Activated naive CD8-positive, alpha-beta T cell treated with anti-CD3 and anti-CD28 coated beads, Interleukin-2, amount 10 ng/mL, durations not matched to agents 7 days and 5 days (primary cell): Measurements from ENCODE around the gene PLOD2. TPM values are rescaled to one million over a fixed set of nuclear protein-coding genes. Genes with fewer than 3 reads are reported as not detected.
"Not testable (repeated sequence)": the region's sequence is repeated elsewhere in the genome, so short reads cannot be mapped to it uniquely, and the experiment has no call there.

Experiments used
- ATAC-seq: fragments of 150-1000 bp; cut with Tn5 transposase; one replicate; pipeline ENCODE4 v1.10.0; 2021; ENCODE audit warnings: low read depth, moderate library complexity
- POLR2A ChIA-PET: fragments of 350-600 bp; sonication (Branson Sonifier 250); formaldehyde crosslinking; loops from one replicate; lab custom pipeline; 2021; ENCODE audit warnings: antibody characterized with exemption; lab: Charles Lee
- DNase-seq: peaks from one replicate; pipeline ENCODE4 v3.0.0; 2021
- H3K27ac Mint-ChIP-seq: one replicate; pipeline ENCODE4 v1.8.0; 2022; ENCODE audit warnings: mild to moderate bottlenecking, mixed read lengths
- H3K27me3 Mint-ChIP-seq: one replicate; pipeline ENCODE4 v1.8.0; 2022; ENCODE audit warnings: mild to moderate bottlenecking, moderate library complexity, mixed read lengths
- H3K36me3 Mint-ChIP-seq: one replicate; pipeline ENCODE4 v1.8.0; 2021; ENCODE audit warnings: mild to moderate bottlenecking, mixed read lengths
- H3K4me1 Mint-ChIP-seq: one replicate; pipeline ENCODE4 v1.8.0; 2021; ENCODE audit warnings: mixed read lengths
- H3K4me3 Mint-ChIP-seq: one replicate; pipeline ENCODE4 v1.8.0; 2022; ENCODE audit warnings: mild to moderate bottlenecking, moderate library complexity, mixed read lengths
- H3K9me3 Mint-ChIP-seq: one replicate; pipeline ENCODE4 v1.8.0; 2021; ENCODE audit warnings: mixed read lengths
- total RNA-seq, 2 experiments: library from RNA; stranded (reverse); gene quantifications; one replicate each; pipeline ENCODE4 v1.2.3, GENCODE V29; 2021

PLOD2 gene
- total RNA-seq, 2 experiments from 2014 or later, result 0.14 to 0.42 TPM

- H3K9me3 Mint-ChIP-seq, result peaks cover 4% of the 10 kb centered on the region
- no peaks in the 10 kb centered on the region for H3K36me3 Mint-ChIP-seq
- no peaks in the 10 kb centered on the region for H3K4me1 Mint-ChIP-seq
- H3K4me3 Mint-ChIP-seq, result no peak overlapping the region
- POLR2A ChIA-PET, result no interaction called here
- no peaks in the 10 kb centered on the region for H3K27me3 Mint-ChIP-seq
- H3K27ac Mint-ChIP-seq, result no peak overlapping the region
- DNase-seq, result no peak
- no peak for ATAC-seq
These were observed 36.7 kb downstream of the PLOD2 start for GRCh38 chr3:146124126-146124801.

- H3K27ac Mint-ChIP-seq, result no peak overlapping the region
- H3K4me1 Mint-ChIP-seq, result no peaks in the 10 kb centered on the region
- peaks cover 12% of the 10 kb centered on the region for H3K9me3 Mint-ChIP-seq
- POLR2A ChIA-PET, result no interaction called here
- no peak overlapping the region for H3K4me3 Mint-ChIP-seq
- no peak for ATAC-seq
- no peak for DNase-seq
- H3K36me3 Mint-ChIP-seq, result no peaks in the 10 kb centered on the region
- H3K27me3 Mint-ChIP-seq, result no peaks in the 10 kb centered on the region
These were observed 43.3 kb downstream of the PLOD2 start for GRCh38 chr3:146117406-146118285.

DNA sequence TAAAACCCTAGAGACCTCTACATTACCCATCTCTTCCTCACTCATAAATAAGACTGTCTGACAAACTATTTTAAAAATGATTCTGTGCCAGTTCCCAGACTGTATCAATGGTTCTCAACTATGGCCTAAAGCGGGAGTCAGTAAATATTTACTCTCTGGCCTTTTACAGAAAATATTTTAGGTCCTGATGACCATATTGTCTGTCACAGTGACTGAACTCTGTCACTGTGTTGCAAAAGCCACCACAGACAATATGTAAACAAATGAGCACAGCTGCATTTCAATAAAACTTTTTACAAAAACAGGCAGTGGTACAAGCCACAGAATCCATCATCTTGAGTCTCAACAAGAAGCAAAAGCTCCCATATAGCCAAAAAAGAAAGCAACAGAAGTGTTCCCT, 45.4 kb downstream of the PLOD2 start:
- H3K27me3 Mint-ChIP-seq, result no peaks in the 10 kb centered on the region
- H3K27ac Mint-ChIP-seq, result no peak overlapping the region
- no peak for DNase-seq
- H3K9me3 Mint-ChIP-seq, result peaks cover 14% of the 10 kb centered on the region
- no peak for ATAC-seq
- H3K4me3 Mint-ChIP-seq, result no peak overlapping the region
- POLR2A ChIA-PET, result no interaction called here
- H3K4me1 Mint-ChIP-seq, result no peaks in the 10 kb centered on the region
- H3K36me3 Mint-ChIP-seq, result no peaks in the 10 kb centered on the region

DNA sequence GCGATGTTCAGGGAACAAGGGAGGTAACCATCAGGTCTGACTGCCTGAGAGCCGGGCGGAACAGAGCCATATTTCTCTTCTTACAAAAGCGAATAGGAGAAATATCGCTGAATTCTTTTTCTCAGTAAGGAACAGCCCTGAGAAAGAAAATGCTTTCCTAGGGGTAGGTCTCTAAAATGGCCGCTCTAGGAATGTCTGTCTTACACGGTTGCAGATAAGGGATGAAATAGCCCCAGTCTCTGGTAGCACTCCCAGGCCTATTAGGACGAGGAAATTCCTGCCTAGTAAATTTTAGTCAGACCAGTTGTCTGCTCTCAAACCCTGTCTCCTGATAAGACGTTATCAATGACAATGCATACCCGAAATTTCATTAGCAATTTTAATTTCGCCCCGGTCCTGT, 47.2 kb downstream of the PLOD2 start:
- DNase-seq, H3K4me1 Mint-ChIP-seq, H3K36me3 Mint-ChIP-seq, H3K27ac Mint-ChIP-seq, H3K27me3 Mint-ChIP-seq, H3K4me3 Mint-ChIP-seq, ATAC-seq, POLR2A ChIA-PET: not testable (repeated sequence)
- peaks cover 11% of the 10 kb centered on the region for H3K9me3 Mint-ChIP-seq

GRCh38 chr3:146111337-146111736, 49.6 kb downstream of the PLOD2 start:
- ATAC-seq, result no peak
- H3K4me1 Mint-ChIP-seq, result no peaks in the 10 kb centered on the region
- no peak overlapping the region for H3K4me3 Mint-ChIP-seq
- POLR2A ChIA-PET, result no interaction called here
- H3K36me3 Mint-ChIP-seq, result no peaks in the 10 kb centered on the region
- H3K27ac Mint-ChIP-seq, result no peak overlapping the region
- DNase-seq, result no peak
- H3K27me3 Mint-ChIP-seq, result no peaks in the 10 kb centered on the region
- H3K9me3 Mint-ChIP-seq, result peaks cover 11% of the 10 kb centered on the region

DNA sequence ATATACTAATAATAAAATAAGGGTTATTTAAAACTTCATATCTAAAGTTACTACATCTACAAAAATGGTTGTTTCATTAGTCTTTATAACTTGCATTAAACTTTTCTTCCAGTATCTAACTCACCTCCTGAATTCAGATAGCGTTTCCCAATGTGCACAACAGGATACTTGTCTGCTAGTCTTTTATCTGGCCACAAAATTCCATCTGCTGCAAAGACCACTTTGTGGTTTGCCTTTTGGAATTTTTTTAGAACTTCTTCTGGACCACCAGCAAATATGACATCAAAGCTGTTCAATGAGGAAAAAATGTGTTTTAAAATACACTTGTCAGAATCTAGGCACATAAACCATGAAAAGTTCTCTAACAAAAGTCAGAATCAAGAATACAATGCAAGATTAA, 50.8 kb downstream of the PLOD2 start:
- Mint-ChIP-seq H3K36me3 (no peaks in the 10 kb centered on the region), H3K4me3 (no peak overlapping the region), H3K27ac (no peak overlapping the region), H3K4me1 (no peaks in the 10 kb centered on the region), H3K9me3 (peaks cover 8% of the 10 kb centered on the region), H3K27me3 (no peaks in the 10 kb centered on the region)
- no peak for ATAC-seq
- POLR2A ChIA-PET, result no interaction called here
- no peak for DNase-seq

DNA sequence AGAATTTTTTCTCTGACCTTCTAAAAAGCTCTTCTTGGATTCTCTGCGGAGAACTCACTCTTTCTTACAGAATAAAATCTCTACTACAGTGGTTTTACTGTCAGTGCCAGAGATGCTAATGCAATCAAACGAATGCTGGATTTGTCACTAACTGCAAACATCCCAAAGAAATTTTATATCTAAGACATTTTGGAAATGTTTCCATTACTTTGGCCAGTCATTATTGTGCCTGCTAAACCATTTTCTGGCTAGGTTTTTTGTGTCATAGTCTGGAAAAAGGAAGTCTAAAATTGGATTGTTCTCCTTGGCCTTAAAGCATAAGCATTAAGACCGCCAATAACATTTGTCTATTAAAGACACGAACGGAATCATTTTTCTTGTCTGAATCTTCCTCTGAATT, 54.0 kb downstream of the PLOD2 start:
- POLR2A ChIA-PET, result no interaction called here
- Mint-ChIP-seq H3K4me3 (no peak overlapping the region), H3K27ac (no peak overlapping the region), H3K36me3 (no peaks in the 10 kb centered on the region), H3K4me1 (no peaks in the 10 kb centered on the region), H3K27me3 (no peaks in the 10 kb centered on the region), H3K9me3 (no peaks in the 10 kb centered on the region)
- ATAC-seq (no peak), DNase-seq (no peak)

- ATAC-seq (no peak), DNase-seq (no peak)
- Mint-ChIP-seq H3K4me1 (no peaks in the 10 kb centered on the region), H3K9me3 (no peaks in the 10 kb centered on the region), H3K36me3 (no peaks in the 10 kb centered on the region), H3K4me3 (no peak overlapping the region), H3K27ac (no peak overlapping the region), H3K27me3 (no peaks in the 10 kb centered on the region)
- POLR2A ChIA-PET, result no interaction called here
These were observed 56.9 kb downstream of the PLOD2 start for GRCh38 chr3:146104068-146104467.

GRCh38 chr3:146102885-146103284, 58.1 kb downstream of the PLOD2 start:
- ATAC-seq, result no peak
- Mint-ChIP-seq H3K27me3 (no peaks in the 10 kb centered on the region), H3K36me3 (no peaks in the 10 kb centered on the region), H3K27ac (no peak overlapping the region), H3K9me3 (no peaks in the 10 kb centered on the region), H3K4me3 (no peak overlapping the region), H3K4me1 (no peaks in the 10 kb centered on the region)
- POLR2A ChIA-PET, result no interaction called here
- no peak for DNase-seq

GRCh38 chr3:146101538-146101937, 59.4 kb downstream of the PLOD2 start:
- H3K4me3 Mint-ChIP-seq, result no peak overlapping the region
- no peak overlapping the region for H3K27ac Mint-ChIP-seq
- no peaks in the 10 kb centered on the region for H3K36me3 Mint-ChIP-seq
- no peaks in the 10 kb centered on the region for H3K9me3 Mint-ChIP-seq
- POLR2A ChIA-PET, result no interaction called here
- no peaks in the 10 kb centered on the region for H3K4me1 Mint-ChIP-seq
- DNase-seq, result no peak
- no peak for ATAC-seq
- H3K27me3 Mint-ChIP-seq, result no peaks in the 10 kb centered on the region

GRCh38 chr3:146100825-146101444, 60.0 kb downstream of the PLOD2 start:
- DNase-seq (no peak), ATAC-seq (no peak)
- Mint-ChIP-seq H3K4me1 (no peaks in the 10 kb centered on the region), H3K9me3 (no peaks in the 10 kb centered on the region), H3K27me3 (no peaks in the 10 kb centered on the region), H3K36me3 (no peaks in the 10 kb centered on the region), H3K27ac (no peak overlapping the region), H3K4me3 (no peak overlapping the region)
- POLR2A ChIA-PET, result no interaction called here

DNA sequence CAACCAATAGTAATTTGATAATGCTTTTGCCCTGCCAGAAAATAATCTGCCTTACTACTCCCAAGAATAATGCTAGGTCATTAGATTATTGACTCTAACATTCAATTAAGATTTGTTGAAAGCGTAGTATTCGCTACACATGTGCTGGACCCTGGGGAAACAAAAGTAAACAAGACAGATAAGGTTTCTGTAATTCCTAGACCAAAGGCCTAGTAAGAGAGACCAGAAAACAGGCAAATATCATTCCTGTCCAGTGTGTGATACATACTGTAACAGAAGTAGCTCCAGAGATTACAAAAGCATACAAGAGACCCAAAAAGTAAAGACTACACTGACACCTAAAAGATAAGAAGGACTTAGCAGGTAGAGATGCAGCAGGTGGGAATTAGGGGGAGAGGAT, 60.8 kb downstream of the PLOD2 start:
- no peak for DNase-seq
- Mint-ChIP-seq H3K4me3 (no peak overlapping the region), H3K36me3 (no peaks in the 10 kb centered on the region), H3K27me3 (no peaks in the 10 kb centered on the region), H3K4me1 (no peaks in the 10 kb centered on the region), H3K27ac (no peak overlapping the region), H3K9me3 (no peaks in the 10 kb centered on the region)
- POLR2A ChIA-PET, result no interaction called here
- ATAC-seq, result no peak

DNA sequence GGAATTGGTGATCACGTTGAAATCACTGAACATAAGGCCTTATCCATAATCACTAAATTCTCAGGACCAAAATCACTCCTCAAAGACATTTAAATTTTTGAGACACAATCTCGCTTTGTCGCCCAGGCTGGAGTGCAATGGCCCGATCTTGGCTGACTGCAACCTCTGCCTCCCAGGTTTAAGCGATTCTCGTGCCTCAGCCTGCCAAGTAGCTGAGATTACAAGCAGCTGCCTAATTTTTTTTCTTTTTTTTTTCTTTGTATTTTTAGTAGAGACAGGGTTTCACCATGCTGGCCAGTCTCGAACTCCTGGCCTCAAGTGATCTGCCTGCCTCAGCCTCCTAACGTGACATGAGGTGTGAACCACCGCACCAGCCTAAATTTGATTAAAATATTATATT, 61.7 kb downstream of the PLOD2 start:
- POLR2A ChIA-PET, result no interaction called here
- H3K36me3 Mint-ChIP-seq, result no peaks in the 10 kb centered on the region
- DNase-seq (no peak), ATAC-seq (no peak)
- no peaks in the 10 kb centered on the region for H3K9me3 Mint-ChIP-seq
- no peak overlapping the region for H3K4me3 Mint-ChIP-seq
- no peak overlapping the region for H3K27ac Mint-ChIP-seq
- H3K27me3 Mint-ChIP-seq, result no peaks in the 10 kb centered on the region
- H3K4me1 Mint-ChIP-seq, result no peaks in the 10 kb centered on the region

DNA sequence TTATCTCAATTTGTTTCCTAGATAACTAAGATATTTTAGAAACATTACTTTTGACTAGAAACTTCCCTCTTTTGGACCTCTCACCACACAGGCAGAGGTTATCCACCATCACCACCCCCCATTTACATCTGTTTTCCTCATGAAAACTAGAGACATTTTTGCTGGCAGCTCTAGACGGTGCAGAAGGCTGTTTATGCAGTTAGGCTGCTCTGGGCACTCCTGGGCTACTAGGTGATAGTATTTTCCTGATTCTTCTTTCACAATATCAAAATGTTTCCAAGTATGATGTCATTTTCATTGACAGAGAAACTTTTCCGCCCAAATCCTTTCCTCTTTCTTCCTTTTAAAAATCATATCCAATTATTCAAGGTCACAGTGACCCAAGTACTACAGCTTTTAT, 67.1 kb downstream of the PLOD2 start:
- POLR2A ChIA-PET, result no interaction called here
- no peaks in the 10 kb centered on the region for H3K9me3 Mint-ChIP-seq

More for the DNA sequence above, 67.1 kb downstream of the PLOD2 start:
- no peaks in the 10 kb centered on the region for H3K27me3 Mint-ChIP-seq
- H3K36me3 Mint-ChIP-seq, result no peaks in the 10 kb centered on the region
- ATAC-seq (no peak), DNase-seq (no peak)
- H3K4me3 Mint-ChIP-seq, result no peak overlapping the region
- H3K27ac Mint-ChIP-seq, result no peak overlapping the region
- H3K4me1 Mint-ChIP-seq, result no peaks in the 10 kb centered on the region
